ENCODE data around the gene COQ8A. TPM values are rescaled to one million over a fixed set of nuclear protein-coding genes. Genes with fewer than 3 reads are reported as not detected.

Gene COQ8A
- total RNA-seq, 2 donors from 2014 or later = 15.2 to 25.6 TPM

DNA sequence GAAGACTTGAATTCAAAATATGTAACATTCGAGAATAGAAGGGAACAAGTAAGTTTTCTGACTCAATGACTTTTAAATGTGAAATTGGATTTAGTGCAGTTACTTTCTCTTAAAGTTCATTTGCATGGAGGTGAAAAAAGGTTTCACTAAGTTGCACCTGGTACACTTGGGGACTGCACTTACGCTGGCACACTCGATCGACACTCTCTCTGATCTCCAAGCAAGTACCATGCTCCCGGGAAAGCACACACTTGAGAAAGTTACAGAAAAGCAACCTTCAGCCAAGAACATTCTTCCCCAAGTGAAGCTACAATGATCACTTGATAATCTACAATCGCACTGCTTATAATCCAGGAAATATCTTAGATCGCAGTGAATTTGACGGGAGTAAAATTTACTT lies 63.1 kb downstream of the COQ8A start:
- no peak for ATAC-seq (ENCODE audit: insufficient number of reproducible peaks, low FRiP score, low read depth)
- H3K27ac ChIP-seq = no peak overlapping the region
- no peak for DNase-seq (ENCODE audit: low spot score)
- H3K36me3 ChIP-seq = peaks cover 12% of the 10 kb centered on the region
- H3K4me3 ChIP-seq = no peak overlapping the region
- TF ChIP-seq, protein P1, sequence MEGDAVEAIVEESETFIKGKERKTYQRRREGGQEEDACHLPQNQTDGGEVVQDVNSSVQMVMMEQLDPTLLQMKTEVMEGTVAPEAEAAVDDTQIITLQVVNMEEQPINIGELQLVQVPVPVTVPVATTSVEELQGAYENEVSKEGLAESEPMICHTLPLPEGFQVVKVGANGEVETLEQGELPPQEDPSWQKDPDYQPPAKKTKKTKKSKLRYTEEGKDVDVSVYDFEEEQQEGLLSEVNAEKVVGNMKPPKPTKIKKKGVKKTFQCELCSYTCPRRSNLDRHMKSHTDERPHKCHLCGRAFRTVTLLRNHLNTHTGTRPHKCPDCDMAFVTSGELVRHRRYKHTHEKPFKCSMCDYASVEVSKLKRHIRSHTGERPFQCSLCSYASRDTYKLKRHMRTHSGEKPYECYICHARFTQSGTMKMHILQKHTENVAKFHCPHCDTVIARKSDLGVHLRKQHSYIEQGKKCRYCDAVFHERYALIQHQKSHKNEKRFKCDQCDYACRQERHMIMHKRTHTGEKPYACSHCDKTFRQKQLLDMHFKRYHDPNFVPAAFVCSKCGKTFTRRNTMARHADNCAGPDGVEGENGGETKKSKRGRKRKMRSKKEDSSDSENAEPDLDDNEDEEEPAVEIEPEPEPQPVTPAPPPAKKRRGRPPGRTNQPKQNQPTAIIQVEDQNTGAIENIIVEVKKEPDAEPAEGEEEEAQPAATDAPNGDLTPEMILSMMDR (IDR thresholded peaks at IDR 0.05) = no peak
- no peaks in the 10 kb centered on the region for H3K9me3 ChIP-seq
- H3K27me3 ChIP-seq (replicated peaks; ENCODE audit: insufficient read depth) = no peaks in the 10 kb centered on the region
- no peaks in the 10 kb centered on the region for H3K4me1 ChIP-seq (ENCODE audit: control insufficient read depth in 1 of 2, low read depth in 2 of 2)

DNA sequence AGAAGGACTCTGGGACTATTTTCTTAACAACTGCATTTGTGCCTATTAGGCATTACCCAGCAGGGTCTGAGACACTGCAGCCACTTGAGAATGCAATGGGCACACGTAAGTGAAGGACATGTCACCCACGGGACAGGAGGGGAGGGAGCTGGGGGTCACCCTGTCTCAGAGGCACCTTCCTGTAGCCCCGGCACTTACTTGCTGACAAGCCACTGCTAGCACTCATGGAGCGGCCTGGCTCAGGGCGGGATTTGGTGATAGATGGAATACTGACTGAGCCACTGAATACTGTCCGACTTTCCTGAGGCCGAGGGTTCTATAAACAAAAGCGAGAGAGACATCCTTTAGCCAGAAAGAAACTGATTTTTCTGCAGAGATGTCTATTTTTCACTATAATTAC lies 64.7 kb downstream of the COQ8A start:
- Histone ChIP-seq H3K36me3 (peaks cover 12% of the 10 kb centered on the region), H3K27ac (no peak overlapping the region), H3K4me3 (no peak overlapping the region), H3K4me1 (ENCODE audit: control insufficient read depth in 1 of 2, low read depth in 2 of 2) (no peaks in the 10 kb centered on the region), H3K9me3 (no peaks in the 10 kb centered on the region), H3K27me3 (replicated peaks; ENCODE audit: insufficient read depth) (no peaks in the 10 kb centered on the region)
- ATAC-seq (ENCODE audit: insufficient number of reproducible peaks, low FRiP score, low read depth) (no peak), DNase-seq (ENCODE audit: low spot score) (no peak)
- TF ChIP-seq, protein P1 (IDR thresholded peaks at IDR 0.05) = no peak

DNA sequence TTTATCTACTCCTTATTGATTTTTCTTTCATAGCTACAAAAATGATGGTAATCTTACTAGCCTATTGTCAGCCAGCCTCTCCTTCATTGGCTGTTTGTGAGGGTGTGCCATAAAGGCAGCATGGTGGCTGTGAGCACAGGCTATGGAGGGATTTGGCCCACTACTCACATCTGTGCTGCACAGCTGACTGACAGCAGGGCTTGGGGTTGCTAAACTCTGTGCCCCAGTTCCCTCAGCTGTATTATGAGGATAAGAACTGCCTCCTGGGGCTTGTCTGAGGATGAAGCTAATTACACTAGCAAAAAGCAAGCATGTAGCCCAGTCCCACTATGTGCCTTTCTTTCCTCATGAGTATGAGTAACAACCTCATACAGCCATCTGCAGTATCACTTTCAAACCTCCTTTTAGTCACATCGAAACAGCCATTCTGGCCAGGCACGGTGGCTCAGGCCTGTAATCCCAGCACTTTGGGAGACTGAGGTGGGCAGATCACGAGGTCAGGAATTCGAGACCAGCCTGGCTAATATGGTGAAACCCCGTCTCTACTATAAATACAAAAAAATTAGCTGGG lies 66.2 kb downstream of the COQ8A start:
- H3K27me3 ChIP-seq (replicated peaks; ENCODE audit: insufficient read depth) = no peaks in the 10 kb centered on the region
- TF ChIP-seq, protein P1 (IDR thresholded peaks at IDR 0.05) = no peak
- DNase-seq (ENCODE audit: low spot score) (no peak), ATAC-seq (ENCODE audit: insufficient number of reproducible peaks, low FRiP score, low read depth) (no peak)
- H3K27ac ChIP-seq = no peak overlapping the region
- no peak overlapping the region for H3K4me3 ChIP-seq
- peaks cover 12% of the 10 kb centered on the region for H3K36me3 ChIP-seq
- H3K4me1 ChIP-seq (ENCODE audit: control insufficient read depth in 1 of 2, low read depth in 2 of 2) = no peaks in the 10 kb centered on the region
- no peaks in the 10 kb centered on the region for H3K9me3 ChIP-seq

DNA sequence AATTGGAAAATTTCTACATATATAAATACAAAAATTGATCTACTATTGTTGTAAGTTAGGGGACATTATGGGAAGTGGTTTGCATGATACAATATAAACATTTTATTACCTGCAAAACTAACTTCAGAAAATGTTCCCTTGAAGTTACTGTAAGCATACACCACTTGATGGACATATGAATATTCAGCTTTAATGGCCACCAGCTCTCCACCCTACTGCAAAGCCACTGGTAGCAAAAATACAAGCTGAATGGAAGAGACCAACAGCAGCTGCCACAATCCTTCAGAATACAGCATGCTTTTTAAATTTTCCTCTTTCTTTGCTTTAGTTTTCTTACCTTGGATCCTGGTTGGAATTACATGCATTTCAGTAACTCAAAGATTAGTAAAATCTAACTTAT lies 69.8 kb downstream of the COQ8A start:
- Histone ChIP-seq H3K36me3 (peaks cover 4% of the 10 kb centered on the region), H3K4me1 (ENCODE audit: control insufficient read depth in 1 of 2, low read depth in 2 of 2) (no peaks in the 10 kb centered on the region), H3K4me3 (no peak overlapping the region), H3K9me3 (no peaks in the 10 kb centered on the region), H3K27ac (no peak overlapping the region), H3K27me3 (replicated peaks; ENCODE audit: insufficient read depth) (no peaks in the 10 kb centered on the region)
- TF ChIP-seq, protein P1 (IDR thresholded peaks at IDR 0.05) = no peak
- ATAC-seq (ENCODE audit: insufficient number of reproducible peaks, low FRiP score, low read depth) (no peak), DNase-seq (ENCODE audit: low spot score) (no peak)

DNA sequence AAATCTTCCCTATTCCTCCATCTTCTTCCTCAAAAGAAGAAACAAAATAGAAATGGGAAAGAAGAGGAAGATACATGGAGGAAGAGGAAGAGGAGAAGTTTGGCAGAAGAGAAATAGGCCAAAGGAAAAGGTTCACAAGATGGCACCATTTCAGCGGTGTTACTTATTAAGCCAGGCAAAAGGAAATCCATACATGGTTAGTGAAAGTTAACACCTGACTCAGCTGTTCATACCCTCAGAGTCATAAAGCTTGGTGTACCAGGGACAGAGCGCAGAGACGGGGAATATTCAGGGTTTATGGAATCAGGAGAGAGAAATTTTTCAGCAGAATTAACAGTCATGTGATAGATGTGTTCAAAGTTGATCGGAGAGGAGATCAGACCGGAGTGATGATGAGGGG lies 70.6 kb downstream of the COQ8A start:
- Histone ChIP-seq H3K27ac (no peak overlapping the region), H3K36me3 (peaks cover 5% of the 10 kb centered on the region), H3K27me3 (replicated peaks; ENCODE audit: insufficient read depth) (no peaks in the 10 kb centered on the region), H3K9me3 (no peaks in the 10 kb centered on the region), H3K4me3 (no peak overlapping the region), H3K4me1 (ENCODE audit: control insufficient read depth in 1 of 2, low read depth in 2 of 2) (no peaks in the 10 kb centered on the region)
- TF ChIP-seq, protein P1 (IDR thresholded peaks at IDR 0.05) = no peak
- no peak for DNase-seq (ENCODE audit: low spot score)
- ATAC-seq (ENCODE audit: insufficient number of reproducible peaks, low FRiP score, low read depth) = no peak
